Natural killer cell (primary cell): ENCODE measurements around the gene CDH13. TPM values are rescaled to one million over a fixed set of nuclear protein-coding genes. Genes with fewer than 3 reads are reported as not detected.
A peak's percentile ranks its signal among the peaks of the same experiment; 100 is the strongest.

Experiments used
- ATAC-seq, 3 donors: fragments of 150-1000 bp in 2 of 3; fragments of 200-7000 bp in 1 of 3; cut with Tn5 transposase; 1 replicate in 1 of 3; 2 replicates in 2 of 3; pipeline ENCODE4 v1.10.0; 2021; ENCODE audit warnings: mild to moderate bottlenecking in 2 of 3, moderate library complexity in 2 of 3
- DNase-seq, 2 donors: peaks; one replicate each; pipeline versions ENCODE4 v3.0.0 to v3.0.0-alpha.2; 2013 to 2021; ENCODE audit warnings: mixed read lengths in 1 of 2
- H3K27ac ChIP-seq: one replicate; pipeline ENCODE4 v1.5.1; 2013; ENCODE audit warnings: mild to moderate bottlenecking, low read length
- H3K27me3 ChIP-seq: one replicate; pipeline ENCODE4 v1.6.1; 2013; ENCODE audit warnings: low read length; ENCODE audit not compliant: control insufficient read depth, insufficient read depth
- H3K36me3 ChIP-seq: one replicate; pipeline ENCODE4 v1.6.1; 2013; ENCODE audit warnings: low read length; ENCODE audit not compliant: control insufficient read depth, insufficient read depth
- H3K4me1 ChIP-seq: one replicate; pipeline ENCODE4 v1.6.1; 2013; ENCODE audit warnings: low read length; ENCODE audit not compliant: control insufficient read depth, insufficient read depth
- H3K4me3 ChIP-seq: one replicate; pipeline ENCODE4 v1.5.1; 2013; ENCODE audit warnings: low read length
- H3K9me3 ChIP-seq: one replicate; pipeline ENCODE4 v1.6.1; 2013; ENCODE audit warnings: low read length; ENCODE audit not compliant: control insufficient read depth, insufficient read depth
- H3K27ac Mint-ChIP-seq, 2 donors: one replicate each; pipeline ENCODE4 v1.8.0; 2022; ENCODE audit warnings: mild to moderate bottlenecking in 2 of 2, mixed read lengths in 2 of 2, moderate library complexity in 1 of 2
- H3K27me3 Mint-ChIP-seq, 2 donors: one replicate each; pipeline ENCODE4 v1.8.0; 2022; ENCODE audit warnings: low read depth in 2 of 2, mixed read lengths in 2 of 2
- H3K36me3 Mint-ChIP-seq: one replicate; pipeline ENCODE4 v1.8.0; 2022; ENCODE audit warnings: mixed read lengths
- H3K4me1 Mint-ChIP-seq, 2 donors: one replicate each; pipeline ENCODE4 v1.8.0; 2022; ENCODE audit warnings: mixed read lengths in 2 of 2
- H3K4me3 Mint-ChIP-seq: one replicate; pipeline ENCODE4 v1.8.0; 2022; ENCODE audit warnings: mild to moderate bottlenecking, moderate library complexity, mixed read lengths
- H3K9me3 Mint-ChIP-seq, 2 donors: one replicate each; pipeline ENCODE4 v1.8.0; 2022; ENCODE audit warnings: mixed read lengths in 2 of 2
- CTCF ChIP-seq: fragments of 200-600 bp; IDR thresholded peaks from one replicate; pipeline ENCODE4 v1.8.0; 2022; ENCODE audit warnings: antibody characterized with exemption
- WGBS: methylation state at CpG from one replicate; pipeline ENCODE4 v1.1.7; 2013; ENCODE audit warnings: missing lambda C conversion rate; ENCODE audit not compliant: insufficient coverage; 5-methylcytosine and 5-hydroxymethylcytosine counted together
- intact Hi-C: fragments of 100-400 bp; cut with micrococcal nuclease; formaldehyde crosslinking; loops from one replicate; pipeline ENCODE4 v1.14.2; 2022
- total RNA-seq, 4 donors: library from RNA; stranded (reverse); fragments of 120-200 nt in 1 of 4; gene quantifications; one replicate each; pipeline versions ENCODE4 v1.2.3 to v1.2.4, GENCODE V29; 2013 to 2022

Gene CDH13
- total RNA-seq, 3 donors from 2014 or later (not counting 1 experiment from before 2014, with no cell fraction given), result not detected

GRCh38 chr16:82991966-82992675, 365.4 kb downstream of the CDH13 start:
- 44% methylated on average over 1 of the region's 4 CpGs for WGBS
- H3K9me3 Mint-ChIP-seq, result no peaks in the 10 kb centered on the region
- no peak for TF ChIP-seq CTCF
- intact Hi-C loops, result no loop called here
- no peak for DNase-seq
- H3K4me1 Mint-ChIP-seq, result peaks cover 6 to 9% of the 10 kb centered on the region in 2 donors
- peak in 1 of 3 donors; percentile 45 for ATAC-seq
- H3K27ac Mint-ChIP-seq, result no peak overlapping the region
- peaks cover 8% of the 10 kb centered on the region for H3K4me1 ChIP-seq
- no peak overlapping the region for H3K27ac ChIP-seq
- H3K4me3 Mint-ChIP-seq, result no peak overlapping the region
- H3K27me3 ChIP-seq, result no peaks in the 10 kb centered on the region
- no peaks in the 10 kb centered on the region for H3K36me3 Mint-ChIP-seq
- H3K4me3 ChIP-seq, result no peak overlapping the region
- no peaks in the 10 kb centered on the region for H3K9me3 ChIP-seq
- no peaks in the 10 kb centered on the region for H3K36me3 ChIP-seq
- H3K27me3 Mint-ChIP-seq, result no peaks in the 10 kb centered on the region

GRCh38 chr16:82992786-82993185, 366.0 kb downstream of the CDH13 start:
- ATAC-seq, result no peak
- Histone ChIP-seq H3K36me3 (no peaks in the 10 kb centered on the region), H3K9me3 (no peaks in the 10 kb centered on the region), H3K27me3 (no peaks in the 10 kb centered on the region), H3K4me1 (peaks cover 8% of the 10 kb centered on the region), H3K4me3 (no peak overlapping the region), H3K27ac (no peak overlapping the region)
- no peak for DNase-seq
- Mint-ChIP-seq H3K4me3 (no peak overlapping the region), H3K9me3 (no peaks in the 10 kb centered on the region), H3K27ac (no peak overlapping the region), H3K27me3 (no peaks in the 10 kb centered on the region), H3K36me3 (no peaks in the 10 kb centered on the region), H3K4me1 (peaks cover 6 to 9% of the 10 kb centered on the region in 2 donors)
- intact Hi-C loops, result no loop called here
- 80% methylated on average over 3 of the region's 3 CpGs for WGBS
- TF ChIP-seq CTCF, result no peak

- no peaks in the 10 kb centered on the region for H3K9me3 Mint-ChIP-seq
Observed at GRCh38 chr16:82993415-82993814, 366.6 kb downstream of the CDH13 start.

More at GRCh38 chr16:82993415-82993814, 366.6 kb downstream of the CDH13 start:
- H3K4me1 ChIP-seq, result peaks cover 8% of the 10 kb centered on the region
- H3K9me3 ChIP-seq, result no peaks in the 10 kb centered on the region
- no peaks in the 10 kb centered on the region for H3K27me3 ChIP-seq
- H3K4me1 Mint-ChIP-seq, result peaks cover 6 to 9% of the 10 kb centered on the region in 2 donors
- H3K4me3 Mint-ChIP-seq, result no peak overlapping the region
- no peak overlapping the region for H3K27ac ChIP-seq
- intact Hi-C loops, result no loop called here
- DNase-seq (no peak), ATAC-seq (no peak)
- no peak overlapping the region for H3K4me3 ChIP-seq
- H3K27me3 Mint-ChIP-seq, result no peaks in the 10 kb centered on the region
- H3K27ac Mint-ChIP-seq, result no peak overlapping the region
- TF ChIP-seq CTCF, result no peak
- H3K36me3 Mint-ChIP-seq, result no peaks in the 10 kb centered on the region
- H3K36me3 ChIP-seq, result no peaks in the 10 kb centered on the region
- 93% methylated on average over 5 of the region's 5 CpGs for WGBS
